ENCODE data around the gene ZC3H6.

GRCh38 chr2:112273349-112273748 lies 2.0 kb upstream of the ZC3H6 start:
- TF ChIP-seq POLR2A (IDR thresholded peaks at IDR 0.05; ENCODE audit: extremely low read depth, insufficient read length) = no peak
- TF ChIP-seq CTCF (IDR thresholded peaks at IDR 0.05; ENCODE audit: low read depth, low read length) = no peak
- no peak for TF ChIP-seq MYC (IDR thresholded peaks at IDR 0.05; ENCODE audit: low read depth, low read length)
- no peak for TF ChIP-seq MAX (IDR thresholded peaks at IDR 0.05; ENCODE audit: low read depth, low read length)
